Measurements from ENCODE around the gene BSDC1. TPM values are rescaled to one million over a fixed set of nuclear protein-coding genes. Genes with fewer than 3 reads are reported as not detected.
"Not testable (repeated sequence)": the region's sequence is repeated elsewhere in the genome, so short reads cannot be mapped to it uniquely, and the experiment has no call there.

The BSDC1 gene
- total and polyA plus RNA-seq, 8 donors: 50.6 to 64.8 (median 57.9) TPM

DNA sequence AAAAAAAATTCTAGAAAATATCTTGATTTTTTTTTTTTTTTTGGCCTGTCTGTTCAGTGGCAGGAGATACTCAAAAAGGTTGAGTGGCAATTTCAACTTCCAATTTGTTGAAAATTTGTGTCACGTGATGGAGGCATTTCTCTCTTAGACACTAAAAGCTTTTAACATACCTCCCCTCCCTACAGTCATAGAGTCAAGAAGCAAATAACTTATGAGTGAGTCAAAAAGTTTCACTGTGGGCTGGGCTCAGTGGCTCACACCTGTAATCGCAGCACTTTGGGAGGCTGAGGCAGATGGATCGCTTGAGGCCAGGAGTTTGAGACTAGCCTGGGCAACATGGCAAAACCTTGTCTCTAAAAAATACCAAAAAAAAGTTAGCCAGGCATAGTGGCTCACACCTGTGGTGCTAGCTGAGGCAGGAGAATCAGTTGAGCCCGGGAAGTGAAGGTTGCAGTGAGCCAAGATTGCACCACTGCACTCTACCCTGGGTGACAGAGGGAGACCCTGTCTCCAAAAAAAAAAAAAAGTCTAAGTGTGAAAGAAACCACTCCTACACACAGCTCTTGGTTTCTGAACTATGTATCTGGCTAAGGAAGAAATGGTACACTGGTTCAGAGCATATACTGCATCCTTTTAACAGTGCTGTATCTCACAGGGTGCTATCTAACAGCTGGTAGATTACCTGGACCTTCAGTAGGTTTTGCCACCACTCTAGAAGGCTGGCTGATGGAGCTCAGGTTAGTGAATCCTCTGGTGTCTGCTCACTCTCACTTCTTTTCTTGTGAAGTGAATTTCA lies 11.6 kb upstream of the BSDC1 start:
- ATAC-seq: peak; percentile 39
- H3K27me3 ChIP-seq: no peaks in the 10 kb centered on the region

GRCh38 chr1:32404946-32405345 lies 10.7 kb upstream of the BSDC1 start:
- Histone ChIP-seq H3K27ac (no peak overlapping the region), H3K36me3 (no peaks in the 10 kb centered on the region), H3K4me1 (peaks cover 0 to 5% of the 10 kb centered on the region in 2 donors), H3K27me3 (no peaks in the 10 kb centered on the region), H3K4me3 (no peak overlapping the region), H3K9me3 (no peaks in the 10 kb centered on the region)
- ATAC-seq (no peak), DNase-seq (no peak)
- TF ChIP-seq, protein P1, sequence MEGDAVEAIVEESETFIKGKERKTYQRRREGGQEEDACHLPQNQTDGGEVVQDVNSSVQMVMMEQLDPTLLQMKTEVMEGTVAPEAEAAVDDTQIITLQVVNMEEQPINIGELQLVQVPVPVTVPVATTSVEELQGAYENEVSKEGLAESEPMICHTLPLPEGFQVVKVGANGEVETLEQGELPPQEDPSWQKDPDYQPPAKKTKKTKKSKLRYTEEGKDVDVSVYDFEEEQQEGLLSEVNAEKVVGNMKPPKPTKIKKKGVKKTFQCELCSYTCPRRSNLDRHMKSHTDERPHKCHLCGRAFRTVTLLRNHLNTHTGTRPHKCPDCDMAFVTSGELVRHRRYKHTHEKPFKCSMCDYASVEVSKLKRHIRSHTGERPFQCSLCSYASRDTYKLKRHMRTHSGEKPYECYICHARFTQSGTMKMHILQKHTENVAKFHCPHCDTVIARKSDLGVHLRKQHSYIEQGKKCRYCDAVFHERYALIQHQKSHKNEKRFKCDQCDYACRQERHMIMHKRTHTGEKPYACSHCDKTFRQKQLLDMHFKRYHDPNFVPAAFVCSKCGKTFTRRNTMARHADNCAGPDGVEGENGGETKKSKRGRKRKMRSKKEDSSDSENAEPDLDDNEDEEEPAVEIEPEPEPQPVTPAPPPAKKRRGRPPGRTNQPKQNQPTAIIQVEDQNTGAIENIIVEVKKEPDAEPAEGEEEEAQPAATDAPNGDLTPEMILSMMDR (IDR thresholded peaks at IDR 0.05): no peak
- intact Hi-C loops (cut with DNase I): no loop called here

More for the DNA sequence above, 11.6 kb upstream of the BSDC1 start:
- no peak for DNase-seq
- H3K36me3 ChIP-seq: no peaks in the 10 kb centered on the region
- no peak overlapping the region for H3K4me3 ChIP-seq
- no peaks in the 10 kb centered on the region for H3K9me3 ChIP-seq
- TF ChIP-seq, protein P1 (IDR thresholded peaks at IDR 0.05): no peak
- intact Hi-C loops (cut with DNase I): no loop called here
- H3K4me1 ChIP-seq: peaks cover 0 to 5% of the 10 kb centered on the region in 2 donors
- H3K27ac ChIP-seq: no peak overlapping the region

DNA sequence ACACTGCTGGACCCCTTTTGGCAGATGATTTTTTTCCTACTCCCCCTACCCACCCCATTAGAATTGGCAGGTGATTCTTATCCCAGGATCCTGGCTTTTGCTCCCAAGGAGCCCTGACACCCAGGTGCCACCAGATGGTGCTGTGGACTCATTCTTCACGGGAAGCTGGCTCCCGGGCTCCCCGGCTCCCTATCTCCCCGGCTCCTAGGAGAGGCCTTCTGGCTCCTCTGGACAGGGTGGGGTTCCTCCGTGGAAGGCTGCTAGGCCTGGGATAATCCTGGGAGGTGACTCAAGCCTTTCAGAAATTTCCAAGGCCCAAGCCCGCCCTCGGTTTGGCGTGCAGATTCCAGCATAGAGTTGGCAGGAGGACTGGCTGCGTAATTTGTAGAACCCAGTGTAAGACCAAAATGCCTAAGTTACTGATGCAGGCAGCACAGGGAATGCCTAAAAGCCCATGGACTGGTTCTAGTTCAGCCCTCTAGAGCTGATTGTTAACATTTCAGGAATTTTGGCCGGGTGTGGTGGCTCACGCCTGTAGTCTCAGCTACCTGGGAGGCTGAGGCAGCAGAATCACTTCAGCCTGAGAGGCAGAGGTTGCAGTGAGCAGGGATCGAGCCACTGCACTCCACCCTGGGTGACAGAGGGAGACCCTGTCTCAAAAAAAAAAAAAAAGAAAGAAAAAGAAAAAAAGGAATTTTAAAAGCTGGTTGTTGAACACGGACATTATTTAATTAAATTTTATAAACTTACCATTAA lies 6.8 kb upstream of the BSDC1 start:
- TF ChIP-seq, protein P1 (IDR thresholded peaks at IDR 0.05): peak; percentile 76 to 85
- H3K9me3 ChIP-seq: no peaks in the 10 kb centered on the region
- H3K4me3 ChIP-seq: no peak overlapping the region
- peak; percentile 98 for ATAC-seq
- peaks cover 0 to 5% of the 10 kb centered on the region in 2 donors for H3K4me1 ChIP-seq
- no peaks in the 10 kb centered on the region for H3K36me3 ChIP-seq
- intact Hi-C loops (cut with DNase I): no loop called here
- peak; percentile 74 to 91 (median 84) for DNase-seq
- peak overlapping the region in 1 of 2 donors; percentile 28 for H3K27ac ChIP-seq
- no peaks in the 10 kb centered on the region for H3K27me3 ChIP-seq

- intact Hi-C loops (cut with DNase I): no loop called here
- DNase-seq (no peak), ATAC-seq (no peak)
- no peak overlapping the region for H3K4me3 ChIP-seq
- H3K4me1 ChIP-seq: peaks cover 0 to 14% of the 10 kb centered on the region in 2 donors
- H3K27ac ChIP-seq: no peak overlapping the region
- no peaks in the 10 kb centered on the region for H3K27me3 ChIP-seq
- no peaks in the 10 kb centered on the region for H3K9me3 ChIP-seq
- no peaks in the 10 kb centered on the region for H3K36me3 ChIP-seq
- TF ChIP-seq, protein P1 (IDR thresholded peaks at IDR 0.05): no peak
These were observed 5.6 kb upstream of the BSDC1 start for GRCh38 chr1:32399843-32400242.

GRCh38 chr1:32398401-32398800 lies 4.2 kb upstream of the BSDC1 start:
- TF ChIP-seq, protein P1 (IDR thresholded peaks at IDR 0.05): no peak
- DNase-seq (no peak), ATAC-seq (no peak)
- Histone ChIP-seq H3K4me3 (no peak overlapping the region), H3K4me1 (peaks cover 3 to 19% of the 10 kb centered on the region in 2 donors), H3K9me3 (no peaks in the 10 kb centered on the region), H3K36me3 (no peaks in the 10 kb centered on the region), H3K27me3 (no peaks in the 10 kb centered on the region), H3K27ac (no peak overlapping the region)
- intact Hi-C loops (cut with DNase I): no loop called here

DNA sequence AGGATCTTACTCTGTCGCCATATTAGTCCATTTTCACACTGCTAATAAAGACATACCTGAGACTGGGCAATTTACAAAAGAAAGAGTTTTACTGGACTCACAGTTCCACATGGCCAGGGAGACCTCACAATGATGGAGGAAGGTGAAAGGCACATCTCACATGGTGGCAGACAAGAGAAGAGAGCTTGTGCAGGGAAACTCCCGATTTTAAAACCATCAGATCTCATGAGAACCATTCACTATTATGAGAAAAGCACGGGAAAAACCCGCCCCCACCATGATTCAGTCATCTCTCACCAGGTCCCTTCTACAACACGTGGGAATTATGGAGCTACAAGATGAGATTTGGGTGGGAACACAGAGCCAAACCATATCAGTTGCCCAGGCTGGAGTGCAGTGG lies 2.3 kb upstream of the BSDC1 start:
- DNase-seq; H3K36me3 ChIP-seq; H3K9me3 ChIP-seq; H3K27ac ChIP-seq; ATAC-seq; H3K27me3 ChIP-seq; H3K4me3 ChIP-seq; intact Hi-C loops (cut with DNase I): not testable (repeated sequence)
- peaks cover 11 to 38% of the 10 kb centered on the region in 2 donors for H3K4me1 ChIP-seq

Data from left lung (tissue), 10 donors.